GM23338 (cell line): ENCODE results near the gene CORO7. TPM values are rescaled to one million over a fixed set of nuclear protein-coding genes. Genes with fewer than 3 reads are reported as not detected.

Experiments
- ATAC-seq: fragments of 200-7000 bp; cut with Tn5 transposase; 3 replicates; pipeline ENCODE4 v1.9.1; 2020
- DNase-seq: peaks from one replicate; pipeline ENCODE4 v3.0.0-alpha.2; 2015; ENCODE audit warnings: low spot score
- H2AFZ ChIP-seq: fragments of 200-600 bp; sonication (generic); 2 replicates; pipeline ENCODE4 v1.8.0; 2016; ENCODE audit warnings: antibody characterized with exemption, mild to moderate bottlenecking, moderate library complexity
- H3F3A ChIP-seq: fragments of 200-600 bp; sonication (generic); replicated peaks from 2 replicates; pipeline ENCODE4 v1.8.0; 2017; ENCODE audit warnings: antibody characterized with exemption, mixed run types, low read depth
- H3K27ac ChIP-seq: fragments of 200-600 bp; sonication (generic); 2 replicates; pipeline ENCODE4 v1.6.1; 2016; ENCODE audit warnings: low read depth
- H3K27me3 ChIP-seq: fragments of 200-600 bp; sonication (generic); 2 replicates; pipeline ENCODE4 v1.8.0; 2016; ENCODE audit warnings: mild to moderate bottlenecking, mixed run types, moderate library complexity; ENCODE audit not compliant: insufficient read depth
- H3K36me3 ChIP-seq: fragments of 200-600 bp; sonication (generic); 2 replicates; pipeline ENCODE4 v1.8.0; 2016; ENCODE audit warnings: mild to moderate bottlenecking; ENCODE audit not compliant: insufficient read depth
- H3K4me1 ChIP-seq: fragments of 200-600 bp; sonication (generic); 2 replicates; pipeline ENCODE4 v1.8.0; 2016; ENCODE audit warnings: mild to moderate bottlenecking, moderate library complexity; ENCODE audit not compliant: insufficient read depth
- H3K4me2 ChIP-seq: fragments of 200-600 bp; sonication (generic); 2 replicates; pipeline ENCODE4 v1.7.1; 2017; ENCODE audit warnings: mixed run types
- H3K4me3 ChIP-seq: fragments of 200-600 bp; sonication (generic); 2 replicates; pipeline ENCODE4 v1.6.1; 2016; ENCODE audit warnings: mixed run types
- H3K79me2 ChIP-seq: fragments of 200-600 bp; sonication (generic); replicated peaks from 2 replicates; pipeline ENCODE4 v1.8.0; 2017; ENCODE audit warnings: mild to moderate bottlenecking; ENCODE audit not compliant: insufficient read depth
- H3K9me2 ChIP-seq: fragments of 200-600 bp; sonication (generic); 2 replicates; pipeline ENCODE4 v1.8.0; 2017; ENCODE audit not compliant: insufficient read depth
- H4K20me1 ChIP-seq: fragments of 200-600 bp; sonication (generic); replicated peaks from 2 replicates; pipeline ENCODE4 v1.8.0; 2017; ENCODE audit warnings: mild to moderate bottlenecking; ENCODE audit not compliant: insufficient read depth
- H3K27ac Mint-ChIP-seq: 2 replicates; pipeline ENCODE4 v1.8.0; 2020; ENCODE audit warnings: inconsistent platforms, mild to moderate bottlenecking, moderate library complexity, mixed read lengths
- H3K27me3 Mint-ChIP-seq: 3 replicates; pipeline ENCODE4 v1.8.0; 2022; ENCODE audit warnings: low read depth, mild to moderate bottlenecking, moderate library complexity, mixed read lengths, inconsistent platforms; ENCODE audit not compliant: insufficient read depth, poor library complexity
- H3K36me3 Mint-ChIP-seq: 3 replicates; pipeline ENCODE4 v1.8.0; 2021; ENCODE audit warnings: low read depth, mild to moderate bottlenecking, inconsistent platforms, moderate library complexity, mixed read lengths
- H3K4me1 Mint-ChIP-seq: 3 replicates; pipeline ENCODE4 v1.8.0; 2020; ENCODE audit warnings: mild to moderate bottlenecking, inconsistent platforms, mixed read lengths
- H3K4me3 Mint-ChIP-seq: 3 replicates; pipeline ENCODE4 v1.8.0; 2021; ENCODE audit warnings: moderate library complexity, mild to moderate bottlenecking, inconsistent platforms, mixed read lengths
- H3K9me3 Mint-ChIP-seq: 3 replicates; pipeline ENCODE4 v1.8.0; 2020; ENCODE audit warnings: moderate library complexity, mild to moderate bottlenecking, inconsistent platforms, mixed read lengths
- CREB1 ChIP-seq: fragments of 250-450 bp; sonication (Bioruptor Pico); IDR thresholded peaks from 2 replicates; pipeline ENCODE4 v1.5.0; 2020; ENCODE audit warnings: low read depth, mild to moderate bottlenecking, moderate library complexity
- CTCF ChIP-seq, 2 experiments: fragments of 200-600 bp in 1 of 2; sonication (generic) in 1 of 2; conservative IDR thresholded peaks; 2 replicates each; pipeline versions ENCODE4 v1.5.1 to v1.6.1; 2016 to 2017; ENCODE audit warnings: antibody characterized with exemption in 2 of 2, low read depth in 2 of 2, mild to moderate bottlenecking in 2 of 2, moderate library complexity in 1 of 2
- ETS1 ChIP-seq: IDR thresholded peaks from 2 replicates; pipeline ENCODE4 v1.6.1; 2016; ENCODE audit warnings: antibody characterized with exemption
- EZH2 ChIP-seq: fragments of 200-600 bp; sonication (generic); IDR thresholded peaks from one replicate; pipeline ENCODE4 v1.8.0; 2017; ENCODE audit warnings: antibody characterized with exemption, mild to moderate bottlenecking, low read depth; ENCODE audit not compliant: unreplicated experiment
- EZH2phosphoT487 ChIP-seq: fragments of 200-600 bp; sonication (generic); IDR thresholded peaks from one replicate; pipeline ENCODE4 v1.8.1; 2018; ENCODE audit warnings: antibody characterized with exemption; ENCODE audit not compliant: unreplicated experiment
- JUNB ChIP-seq: IDR thresholded peaks from one replicate; pipeline ENCODE4 v1.6.1; 2016; ENCODE audit warnings: antibody characterized with exemption; ENCODE audit not compliant: unreplicated experiment
- NANOG ChIP-seq: IDR thresholded peaks from 2 replicates; pipeline ENCODE4 v1.6.1; 2016; ENCODE audit warnings: antibody characterized with exemption, borderline replicate concordance
- POLR2AphosphoS5 ChIP-seq: IDR thresholded peaks from 2 replicates; pipeline ENCODE4 v1.6.1; 2016; ENCODE audit warnings: antibody characterized with exemption, low read depth
- STAT1 ChIP-seq: IDR thresholded peaks from one replicate; pipeline ENCODE4 v1.6.1; 2016; ENCODE audit warnings: antibody characterized with exemption; ENCODE audit not compliant: unreplicated experiment
- ZNF114 ChIP-seq: fragments of 250-450 bp; sonication (Bioruptor Pico); IDR thresholded peaks from 2 replicates; pipeline ENCODE4 v1.5.0; 2020; ENCODE audit warnings: mild to moderate bottlenecking, moderate library complexity
- ZNF331 ChIP-seq: fragments of 250-450 bp; sonication (Bioruptor Pico); IDR thresholded peaks from 2 replicates; pipeline ENCODE4 v1.5.0; 2020; ENCODE audit warnings: low read depth, mild to moderate bottlenecking, moderate library complexity
- ZNF462 ChIP-seq: fragments of 250-450 bp; sonication (Bioruptor Pico); IDR thresholded peaks from 2 replicates; pipeline ENCODE4 v1.5.0; 2020; ENCODE audit warnings: mild to moderate bottlenecking, moderate library complexity
- polyA plus RNA-seq: library from polyadenylated mRNA; unstranded; fragments of >200 nt; fragmentation: Nextera tagmentation; extraction: Ambion mirVana; gene quantifications from 2 replicates; pipeline ENCODE4 v1.2.1, GENCODE V29; 2016
- total RNA-seq: library from RNA; depleted of rRNA; stranded (reverse); fragments of >200 nt; shearing (Covaris generic); gene quantifications from 2 replicates; pipeline ENCODE4 v1.2.3, GENCODE V29; 2014
- TF ChIP-seq, protein P1 (sequence below): IDR thresholded peaks from one replicate; pipeline ENCODE4 v1.6.1; 2018; ENCODE audit warnings: antibody characterized with exemption; ENCODE audit not compliant: unreplicated experiment

Gene CORO7
- total and polyA plus RNA-seq, 2 experiments from 2014 or later, result 14.2 to 46.4 TPM

DNA sequence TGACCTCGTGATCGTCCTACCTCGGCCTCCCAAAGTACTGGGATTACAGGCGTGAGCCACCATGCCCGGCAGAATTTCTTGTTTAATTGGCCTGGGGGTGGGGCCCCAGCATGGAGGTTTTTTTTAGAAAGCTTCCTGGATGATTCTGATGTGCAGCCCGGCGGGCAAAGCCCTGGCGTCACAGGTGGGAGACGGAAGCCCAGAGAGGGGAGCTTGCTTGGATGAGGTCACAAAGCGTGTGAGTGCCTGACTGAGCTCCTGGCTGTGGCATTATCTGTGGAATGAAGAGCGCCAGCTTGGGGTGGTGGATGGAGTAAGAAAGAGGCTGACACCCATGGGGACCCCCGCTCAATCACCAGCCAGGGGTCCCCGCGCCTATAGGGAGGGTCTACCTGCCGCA is 40.7 kb downstream of the CORO7 start:
- no peaks in the 10 kb centered on the region for H3K36me3 ChIP-seq
- no peak overlapping the region for H3K4me3 ChIP-seq
- Mint-ChIP-seq H3K4me1 (peaks cover 60% of the 10 kb centered on the region), H3K27me3 (peaks cover 27% of the 10 kb centered on the region), H3K4me3 (peak overlapping the region; percentile 28; the same call in 1 of the 3 replicates), H3K36me3 (peaks cover 3% of the 10 kb centered on the region; the same call in 2 of the 3 replicates), H3K9me3 (no peaks in the 10 kb centered on the region), H3K27ac (no peak overlapping the region; the same call in none of the 2 replicates)
- peaks cover 20% of the 10 kb centered on the region; the same call in 1 of the 2 replicates for H3F3A ChIP-seq
- H3K4me1 ChIP-seq, result peaks cover 60% of the 10 kb centered on the region
- H3K27ac ChIP-seq, result 0 out of 2 replicates have a peak overlapping the region, but pooled peaks have one; percentile 55
- H2AFZ ChIP-seq, result no peak overlapping the region
- H3K4me2 ChIP-seq, result no peak overlapping the region
- TF ChIP-seq ZNF462 (CRISPR knock-in tag), result no peak
- TF ChIP-seq EZH2, result no peak
- no peak for TF ChIP-seq ZNF114 (CRISPR knock-in tag)
- TF ChIP-seq NANOG, result no peak
- no peak for TF ChIP-seq ZNF331 (CRISPR knock-in tag)
- no peak for TF ChIP-seq CTCF (conservative IDR thresholded peaks at IDR 0.05; ENCODE audit: low read depth in 2 of 2)
- no peak for TF ChIP-seq CREB1
- TF ChIP-seq STAT1, result no peak
- no peak for TF ChIP-seq ETS1
- TF ChIP-seq EZH2phosphoT487, result no peak
- TF ChIP-seq POLR2AphosphoS5, result no peak
- no peak for TF ChIP-seq JUNB
- TF ChIP-seq, protein P1, sequence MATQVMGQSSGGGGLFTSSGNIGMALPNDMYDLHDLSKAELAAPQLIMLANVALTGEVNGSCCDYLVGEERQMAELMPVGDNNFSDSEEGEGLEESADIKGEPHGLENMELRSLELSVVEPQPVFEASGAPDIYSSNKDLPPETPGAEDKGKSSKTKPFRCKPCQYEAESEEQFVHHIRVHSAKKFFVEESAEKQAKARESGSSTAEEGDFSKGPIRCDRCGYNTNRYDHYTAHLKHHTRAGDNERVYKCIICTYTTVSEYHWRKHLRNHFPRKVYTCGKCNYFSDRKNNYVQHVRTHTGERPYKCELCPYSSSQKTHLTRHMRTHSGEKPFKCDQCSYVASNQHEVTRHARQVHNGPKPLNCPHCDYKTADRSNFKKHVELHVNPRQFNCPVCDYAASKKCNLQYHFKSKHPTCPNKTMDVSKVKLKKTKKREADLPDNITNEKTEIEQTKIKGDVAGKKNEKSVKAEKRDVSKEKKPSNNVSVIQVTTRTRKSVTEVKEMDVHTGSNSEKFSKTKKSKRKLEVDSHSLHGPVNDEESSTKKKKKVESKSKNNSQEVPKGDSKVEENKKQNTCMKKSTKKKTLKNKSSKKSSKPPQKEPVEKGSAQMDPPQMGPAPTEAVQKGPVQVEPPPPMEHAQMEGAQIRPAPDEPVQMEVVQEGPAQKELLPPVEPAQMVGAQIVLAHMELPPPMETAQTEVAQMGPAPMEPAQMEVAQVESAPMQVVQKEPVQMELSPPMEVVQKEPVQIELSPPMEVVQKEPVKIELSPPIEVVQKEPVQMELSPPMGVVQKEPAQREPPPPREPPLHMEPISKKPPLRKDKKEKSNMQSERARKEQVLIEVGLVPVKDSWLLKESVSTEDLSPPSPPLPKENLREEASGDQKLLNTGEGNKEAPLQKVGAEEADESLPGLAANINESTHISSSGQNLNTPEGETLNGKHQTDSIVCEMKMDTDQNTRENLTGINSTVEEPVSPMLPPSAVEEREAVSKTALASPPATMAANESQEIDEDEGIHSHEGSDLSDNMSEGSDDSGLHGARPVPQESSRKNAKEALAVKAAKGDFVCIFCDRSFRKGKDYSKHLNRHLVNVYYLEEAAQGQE, result no peak
- no peaks in the 10 kb centered on the region for H3K9me2 ChIP-seq
- DNase-seq (no peak), ATAC-seq (no peak)
- H3K79me2 ChIP-seq, result peaks cover 15% of the 10 kb centered on the region
- H4K20me1 ChIP-seq, result no peaks in the 10 kb centered on the region; the same call in 1 of the 2 replicates
- H3K27me3 ChIP-seq, result peaks cover 3% of the 10 kb centered on the region; the same call in 1 of the 2 replicates
